Mucosa of gallbladder (tissue), 1 donor: ENCODE results near the gene WWC1. TPM values are rescaled to one million over a fixed set of nuclear protein-coding genes. Genes with fewer than 3 reads are reported as not detected.

Source experiments
- DNase-seq: peaks from one replicate; pipeline ENCODE4 v3.0.0-alpha.2; 2020; ENCODE audit warnings: low spot score
- total RNA-seq: library from RNA; stranded (reverse); gene quantifications from one replicate; pipeline ENCODE4 v1.2.1, GENCODE V29; 2021
- donor health status: DM: no; HTN: no; CAD: no.

The WWC1 gene
- total RNA-seq, 1 donor from 2014 or later = 58.4 TPM

DNA sequence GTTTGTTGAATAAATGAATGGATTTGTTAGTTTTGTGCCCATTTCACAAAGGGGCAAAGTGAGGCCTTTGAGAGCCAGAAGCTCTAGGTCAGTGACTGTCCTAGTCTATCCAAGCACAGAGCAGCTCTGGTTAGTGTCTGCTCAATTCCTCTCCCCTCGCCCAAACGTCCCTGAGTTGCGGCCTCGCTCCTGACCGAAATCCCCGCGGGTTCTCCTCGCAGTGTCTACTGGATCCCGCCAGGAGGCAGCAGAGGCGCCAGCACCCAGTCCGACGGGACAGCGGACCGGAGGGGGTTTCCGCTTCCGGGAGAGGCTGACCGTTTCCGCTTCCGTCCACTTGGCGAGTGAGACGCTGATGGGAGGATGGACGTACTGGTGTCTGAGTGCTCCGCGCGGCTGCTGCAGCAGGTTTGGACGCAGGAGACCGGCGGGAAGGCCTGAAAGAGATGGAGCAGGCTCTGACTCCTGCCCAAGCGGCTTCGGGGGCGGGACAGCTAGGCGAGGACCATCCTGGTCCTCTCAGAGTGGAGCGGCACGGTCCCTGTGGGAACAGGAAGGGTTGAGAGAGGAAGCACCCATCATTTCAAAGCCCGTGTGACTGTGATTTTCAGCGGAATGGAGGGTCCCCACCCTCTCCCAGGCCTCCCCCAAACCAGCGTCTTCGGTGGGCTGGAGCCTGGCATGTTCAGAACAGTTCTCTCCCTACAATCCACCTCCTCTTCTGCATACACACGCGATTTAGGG is 194.9 kb downstream of the WWC1 start, which contains the start of gene RARS1:
RARS1 (plus strand) TSS at position 336 of the 744 bp plus-strand sequence; CDS start at position 364, 28 bp downstream.
- DNase-seq = peak; percentile 93

DNA sequence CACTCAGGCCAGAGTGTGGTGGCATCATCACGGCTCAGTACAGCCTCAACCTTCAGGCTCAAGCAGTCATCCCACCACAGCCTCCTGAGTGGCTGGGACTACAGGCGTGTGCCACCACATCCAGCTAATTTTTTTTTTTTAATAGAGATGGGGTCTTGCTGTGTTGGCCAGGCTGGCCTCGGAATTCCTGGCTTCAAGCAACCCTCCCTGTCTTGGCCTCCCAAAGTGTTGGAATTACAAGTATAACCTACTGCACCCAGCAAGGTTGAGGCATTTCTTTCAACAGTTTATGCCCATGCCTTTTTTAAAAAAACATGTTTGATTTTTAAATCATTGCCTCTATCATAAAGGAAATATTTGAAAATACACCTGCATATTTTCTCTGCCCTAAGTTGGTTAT is 197.6 kb downstream of the WWC1 start:
- no peak for DNase-seq

- DNase-seq = no peak
Observed at GRCh38 chr5:168494057-168494555, 202.7 kb downstream of the WWC1 start.

DNA sequence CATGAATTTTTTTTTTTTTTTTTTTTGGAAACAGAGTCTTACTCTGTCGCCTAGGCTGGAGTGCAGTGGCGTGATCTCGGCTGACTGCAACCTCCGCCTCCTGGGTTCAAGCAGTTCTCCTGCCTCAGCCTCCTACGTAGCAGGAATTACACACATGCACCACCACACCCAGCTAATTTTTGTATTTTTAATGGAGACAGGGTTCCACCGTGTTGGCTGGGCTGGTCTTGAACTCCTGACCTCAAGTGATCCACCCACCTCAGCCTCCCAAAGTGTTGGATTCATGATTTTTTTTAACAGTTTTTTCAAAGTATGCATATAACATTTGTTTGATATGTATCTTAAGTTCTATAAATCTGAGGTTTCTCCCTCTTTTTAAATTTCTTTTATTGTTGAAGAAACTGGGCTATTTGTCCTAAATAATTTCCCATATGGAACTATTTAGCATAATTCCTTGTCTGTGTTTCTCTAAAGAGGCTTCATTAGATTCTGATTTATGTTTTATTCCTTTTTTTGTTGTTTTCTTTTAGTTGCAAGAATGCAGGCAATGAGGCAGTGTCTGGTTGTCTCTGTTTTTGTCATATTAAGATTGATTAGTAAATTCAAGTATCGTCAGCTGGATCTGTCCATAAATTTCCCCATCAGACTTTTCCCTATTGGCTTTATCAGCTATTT is 211.3 kb downstream of the WWC1 start:
- DNase-seq = no peak

DNA sequence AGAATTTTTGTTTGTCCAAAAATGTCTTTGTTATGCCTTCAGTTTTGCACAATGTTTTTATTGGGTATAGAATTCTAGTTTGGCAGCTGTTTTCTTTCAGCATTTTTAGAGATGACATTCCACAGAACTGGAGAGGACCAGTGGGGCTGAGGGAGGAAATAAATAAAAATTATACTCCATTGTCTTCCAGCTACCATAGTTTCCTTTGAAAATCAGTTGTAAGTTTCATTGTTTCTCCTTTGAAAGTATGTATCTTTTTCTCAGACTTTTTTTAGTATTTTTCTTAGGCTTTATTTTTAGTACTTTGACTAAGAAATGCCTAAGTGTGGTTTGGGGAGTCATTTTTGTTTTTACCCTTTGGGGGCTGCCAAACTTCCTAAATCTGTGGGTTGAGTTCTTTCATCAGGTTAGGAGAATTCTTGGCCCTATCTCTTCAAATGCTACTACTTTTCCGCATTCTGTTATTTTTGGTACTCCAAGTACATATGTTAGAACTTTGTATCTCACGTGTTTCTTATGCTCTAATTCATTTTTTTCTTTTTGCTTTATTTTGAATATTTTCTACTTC is 222.5 kb downstream of the WWC1 start:
- DNase-seq = no peak

Other genes starting within 250 kb of the WWC1 start
- gene RARS1, start 194.8 kb downstream of the WWC1 start, total RNA-seq = 63.4 TPM
- gene FBLL1, start 237.7 kb downstream of the WWC1 start, total RNA-seq = 0.23 TPM